WTC11 (cell line): ENCODE data around the gene FUZ.

ENCODE experiments used
- ATF3 ChIP-seq: sonication (generic); formaldehyde crosslinking; conservative IDR thresholded peaks from 2 replicates; pipeline ENCODE4 v1.8.1; 2022; ENCODE audit warnings: mild to moderate bottlenecking, missing genetic modification reagents
- OVOL2 ChIP-seq: fragments of 250-450 bp; sonication (Bioruptor Pico); IDR thresholded peaks from 2 replicates; pipeline ENCODE4 v1.9.0; 2021; ENCODE audit warnings: mild to moderate bottlenecking, borderline replicate concordance
- ZNF281 ChIP-seq: sonication (generic); formaldehyde crosslinking; IDR thresholded peaks from 2 replicates; pipeline ENCODE4 v1.8.0; 2023; ENCODE audit warnings: mild to moderate bottlenecking, missing genetic modification reagents
- ZNF416 ChIP-seq: fragments of 250-450 bp; sonication (Bioruptor Pico); IDR thresholded peaks from 2 replicates; pipeline ENCODE4 v1.9.0; 2021; ENCODE audit warnings: mild to moderate bottlenecking, inconsistent platforms
- TF ChIP-seq, protein P1 (sequence below): fragments of 200-600 bp; IDR thresholded peaks from 2 replicates; pipeline ENCODE4 v1.8.0; 2022; ENCODE audit warnings: antibody characterized with exemption
- TF ChIP-seq, protein P2 (sequence below): sonication (generic); formaldehyde crosslinking; IDR thresholded peaks from 2 replicates; pipeline ENCODE4 v1.8.0; 2022; ENCODE audit warnings: mild to moderate bottlenecking, missing genetic modification reagents

GRCh38 chr19:49771674-49772139 lies 41.4 kb downstream of the FUZ start:
- TF ChIP-seq, protein P1, sequence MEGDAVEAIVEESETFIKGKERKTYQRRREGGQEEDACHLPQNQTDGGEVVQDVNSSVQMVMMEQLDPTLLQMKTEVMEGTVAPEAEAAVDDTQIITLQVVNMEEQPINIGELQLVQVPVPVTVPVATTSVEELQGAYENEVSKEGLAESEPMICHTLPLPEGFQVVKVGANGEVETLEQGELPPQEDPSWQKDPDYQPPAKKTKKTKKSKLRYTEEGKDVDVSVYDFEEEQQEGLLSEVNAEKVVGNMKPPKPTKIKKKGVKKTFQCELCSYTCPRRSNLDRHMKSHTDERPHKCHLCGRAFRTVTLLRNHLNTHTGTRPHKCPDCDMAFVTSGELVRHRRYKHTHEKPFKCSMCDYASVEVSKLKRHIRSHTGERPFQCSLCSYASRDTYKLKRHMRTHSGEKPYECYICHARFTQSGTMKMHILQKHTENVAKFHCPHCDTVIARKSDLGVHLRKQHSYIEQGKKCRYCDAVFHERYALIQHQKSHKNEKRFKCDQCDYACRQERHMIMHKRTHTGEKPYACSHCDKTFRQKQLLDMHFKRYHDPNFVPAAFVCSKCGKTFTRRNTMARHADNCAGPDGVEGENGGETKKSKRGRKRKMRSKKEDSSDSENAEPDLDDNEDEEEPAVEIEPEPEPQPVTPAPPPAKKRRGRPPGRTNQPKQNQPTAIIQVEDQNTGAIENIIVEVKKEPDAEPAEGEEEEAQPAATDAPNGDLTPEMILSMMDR = no peak
- TF ChIP-seq ATF3 (CRISPR knock-in tag) (no peak), ZNF281 (no peak), OVOL2 (CRISPR knock-in tag) (no peak), ZNF416 (CRISPR knock-in tag) (no peak)
- TF ChIP-seq, protein P2, sequence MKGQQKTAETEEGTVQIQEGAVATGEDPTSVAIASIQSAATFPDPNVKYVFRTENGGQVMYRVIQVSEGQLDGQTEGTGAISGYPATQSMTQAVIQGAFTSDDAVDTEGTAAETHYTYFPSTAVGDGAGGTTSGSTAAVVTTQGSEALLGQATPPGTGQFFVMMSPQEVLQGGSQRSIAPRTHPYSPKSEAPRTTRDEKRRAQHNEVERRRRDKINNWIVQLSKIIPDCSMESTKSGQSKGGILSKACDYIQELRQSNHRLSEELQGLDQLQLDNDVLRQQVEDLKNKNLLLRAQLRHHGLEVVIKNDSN (CRISPR knock-in tag) = no peak
